ENCODE data around the gene TNFRSF18.

TNFRSF18 gene

GRCh38 chr1:1243807-1244191 lies 37.4 kb upstream of the TNFRSF18 start:
- DNase-seq (ENCODE audit: low read depth in 1 of 2, low spot score in 1 of 2): no peak
- peaks cover 10% of the 10 kb centered on the region for H3K27me3 ChIP-seq (ENCODE audit: insufficient read depth, poor library complexity, severe bottlenecking)
- H3K4me3 ChIP-seq (replicated peaks; ENCODE audit: insufficient read depth, low read length): no peak overlapping the region
- TF ChIP-seq REST (IDR thresholded peaks at IDR 0.05; ENCODE audit: insufficient replicate concordance, low read depth) (no peak), GABPA (IDR thresholded peaks at IDR 0.05; ENCODE audit: low read depth) (no peak), CTCF (IDR thresholded peaks at IDR 0.05; ENCODE audit: insufficient read depth, low read length) (no peak), SPI1 (IDR thresholded peaks at IDR 0.05; ENCODE audit: borderline replicate concordance, low read depth) (no peak), POLR2AphosphoS5 (IDR thresholded peaks at IDR 0.05; ENCODE audit: low read depth) (no peak)
- H3K27ac ChIP-seq (replicated peaks): no peak overlapping the region

GRCh38 chr1:1243266-1243660 lies 36.9 kb upstream of the TNFRSF18 start:
- no peak overlapping the region for H3K4me3 ChIP-seq (replicated peaks; ENCODE audit: insufficient read depth, low read length)
- H3K27ac ChIP-seq (replicated peaks): no peak overlapping the region
- no peak for TF ChIP-seq GABPA (IDR thresholded peaks at IDR 0.05; ENCODE audit: low read depth)
- no peak for TF ChIP-seq SPI1 (IDR thresholded peaks at IDR 0.05; ENCODE audit: borderline replicate concordance, low read depth)
- no peak for TF ChIP-seq REST (IDR thresholded peaks at IDR 0.05; ENCODE audit: insufficient replicate concordance, low read depth)
- TF ChIP-seq POLR2AphosphoS5 (IDR thresholded peaks at IDR 0.05; ENCODE audit: low read depth): no peak
- no peak for TF ChIP-seq CTCF (IDR thresholded peaks at IDR 0.05; ENCODE audit: insufficient read depth, low read length)
- H3K27me3 ChIP-seq (ENCODE audit: insufficient read depth, poor library complexity, severe bottlenecking): peaks cover 15% of the 10 kb centered on the region
- DNase-seq (ENCODE audit: low read depth in 1 of 2, low spot score in 1 of 2): no peak

GRCh38 chr1:1242461-1243265 lies 36.3 kb upstream of the TNFRSF18 start:
- H3K4me3 ChIP-seq (replicated peaks; ENCODE audit: insufficient read depth, low read length): no peak overlapping the region
- TF ChIP-seq GABPA (IDR thresholded peaks at IDR 0.05; ENCODE audit: low read depth): no peak
- TF ChIP-seq POLR2AphosphoS5 (IDR thresholded peaks at IDR 0.05; ENCODE audit: low read depth): no peak
- TF ChIP-seq SPI1 (IDR thresholded peaks at IDR 0.05; ENCODE audit: borderline replicate concordance, low read depth): no peak
- TF ChIP-seq REST (IDR thresholded peaks at IDR 0.05; ENCODE audit: insufficient replicate concordance, low read depth): no peak
- TF ChIP-seq CTCF (IDR thresholded peaks at IDR 0.05; ENCODE audit: insufficient read depth, low read length): no peak
- DNase-seq (ENCODE audit: low read depth in 1 of 2, low spot score in 1 of 2): no peak
- H3K27ac ChIP-seq (replicated peaks): no peak overlapping the region
- H3K27me3 ChIP-seq (ENCODE audit: insufficient read depth, poor library complexity, severe bottlenecking): peaks cover 21% of the 10 kb centered on the region
